DND-41 (cell line): ENCODE results near the gene SLC39A11.

Experiments used
- ATAC-seq: fragments of 200-7000 bp; cut with Tn5 transposase; 3 replicates; pipeline ENCODE4 v1.9.1; 2021; ENCODE audit warnings: low read depth; ENCODE audit not compliant: insufficient read depth
- DNase-seq: peaks from one replicate; pipeline ENCODE4 v3.0.0-alpha.2; 2020
- H2AFZ ChIP-seq: 2 replicates; pipeline ENCODE4 v1.6.0; 2012; ENCODE audit warnings: low read depth, low read length
- H3K27ac ChIP-seq: 2 replicates; pipeline ENCODE4 v1.5.1; 2012; ENCODE audit warnings: low read length, inconsistent platforms
- H3K27me3 ChIP-seq: fragments of 200-600 bp; sonication (generic); 2 replicates; pipeline ENCODE4 v1.6.0; 2012; ENCODE audit warnings: low read length, mild to moderate bottlenecking, inconsistent platforms; ENCODE audit not compliant: insufficient read depth, poor library complexity
- H3K36me3 ChIP-seq: 2 replicates; pipeline ENCODE4 v1.5.1; 2012; ENCODE audit warnings: low read length, inconsistent platforms; ENCODE audit not compliant: insufficient read depth
- H3K4me1 ChIP-seq: 2 replicates; pipeline ENCODE4 v1.5.1; 2012; ENCODE audit warnings: mild to moderate bottlenecking, low read length; ENCODE audit not compliant: insufficient read depth
- H3K4me2 ChIP-seq: 2 replicates; pipeline ENCODE4 v1.6.0; 2012; ENCODE audit warnings: mild to moderate bottlenecking, moderate library complexity, low read length, inconsistent platforms; ENCODE audit not compliant: insufficient read depth
- H3K4me3 ChIP-seq, 2 experiments: fragments of 200-600 bp in 1 of 2; shearing (Covaris generic) in 1 of 2; 2 replicates each; pipeline ENCODE4 v1.5.1; 2012 to 2016; ENCODE audit warnings: inconsistent platforms in 2 of 2, low read length in 2 of 2, mild to moderate bottlenecking in 2 of 2, low read depth in 1 of 2, moderate library complexity in 1 of 2
- H3K79me2 ChIP-seq: 2 replicates; pipeline ENCODE4 v1.6.0; 2012; ENCODE audit warnings: low read length, inconsistent platforms; ENCODE audit not compliant: insufficient read depth
- H3K9ac ChIP-seq: 2 replicates; pipeline ENCODE4 v1.6.0; 2012; ENCODE audit warnings: low read depth, mild to moderate bottlenecking, inconsistent platforms, low read length, moderate library complexity
- H3K9me3 ChIP-seq: 2 replicates; pipeline ENCODE4 v1.5.1; 2012; ENCODE audit warnings: low read length, moderate library complexity, mild to moderate bottlenecking, inconsistent platforms; ENCODE audit not compliant: insufficient read depth, severe bottlenecking
- H4K20me1 ChIP-seq: 2 replicates; pipeline ENCODE4 v1.6.0; 2012; ENCODE audit warnings: low read length; ENCODE audit not compliant: insufficient read depth
- EZH2 ChIP-seq: IDR thresholded peaks from 3 replicates; pipeline ENCODE4 v1.6.1; 2012; ENCODE audit warnings: borderline replicate concordance, low read depth, mild to moderate bottlenecking, moderate library complexity, low read length, inconsistent platforms; ENCODE audit not compliant: severe bottlenecking
- TF ChIP-seq, protein P1 (sequence below): IDR thresholded peaks from 2 replicates; pipeline ENCODE4 v1.5.1; 2012; ENCODE audit warnings: borderline replicate concordance, low read length, moderate library complexity, mild to moderate bottlenecking; ENCODE audit not compliant: poor library complexity, severe bottlenecking; ENCODE audit errors: extremely low read depth

Gene SLC39A11

DNA sequence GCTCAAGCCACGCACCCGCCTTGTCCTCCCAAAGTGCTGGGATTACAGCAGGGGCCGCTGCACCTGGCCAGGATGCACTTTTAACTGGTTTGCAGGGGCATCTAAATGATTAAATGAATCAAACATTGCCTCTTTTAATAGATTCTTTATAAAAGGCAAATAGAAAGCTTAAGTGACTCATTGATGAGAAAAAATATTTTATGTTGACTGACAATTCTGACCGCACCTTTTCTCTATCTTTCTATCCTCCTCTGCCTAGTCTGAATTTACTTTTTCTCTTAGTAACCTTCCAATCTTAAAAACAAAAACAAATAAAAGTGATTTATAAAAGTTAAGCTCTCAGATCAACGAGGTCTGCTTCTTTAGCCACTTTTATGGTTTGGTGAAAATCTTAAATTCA lies 35.3 kb downstream of the SLC39A11 start:
- Histone ChIP-seq H3K79me2 (no peaks in the 10 kb centered on the region), H3K9ac (no peak overlapping the region), H3K9me3 (no peaks in the 10 kb centered on the region), H3K36me3 (no peaks in the 10 kb centered on the region), H3K27me3 (no peaks in the 10 kb centered on the region), H3K27ac (no peak overlapping the region), H2AFZ (no peak overlapping the region), H4K20me1 (no peaks in the 10 kb centered on the region), H3K4me1 (no peaks in the 10 kb centered on the region), H3K4me2 (no peak overlapping the region), H3K4me3 (no peak overlapping the region)
- DNase-seq: no peak
- TF ChIP-seq, protein P1, sequence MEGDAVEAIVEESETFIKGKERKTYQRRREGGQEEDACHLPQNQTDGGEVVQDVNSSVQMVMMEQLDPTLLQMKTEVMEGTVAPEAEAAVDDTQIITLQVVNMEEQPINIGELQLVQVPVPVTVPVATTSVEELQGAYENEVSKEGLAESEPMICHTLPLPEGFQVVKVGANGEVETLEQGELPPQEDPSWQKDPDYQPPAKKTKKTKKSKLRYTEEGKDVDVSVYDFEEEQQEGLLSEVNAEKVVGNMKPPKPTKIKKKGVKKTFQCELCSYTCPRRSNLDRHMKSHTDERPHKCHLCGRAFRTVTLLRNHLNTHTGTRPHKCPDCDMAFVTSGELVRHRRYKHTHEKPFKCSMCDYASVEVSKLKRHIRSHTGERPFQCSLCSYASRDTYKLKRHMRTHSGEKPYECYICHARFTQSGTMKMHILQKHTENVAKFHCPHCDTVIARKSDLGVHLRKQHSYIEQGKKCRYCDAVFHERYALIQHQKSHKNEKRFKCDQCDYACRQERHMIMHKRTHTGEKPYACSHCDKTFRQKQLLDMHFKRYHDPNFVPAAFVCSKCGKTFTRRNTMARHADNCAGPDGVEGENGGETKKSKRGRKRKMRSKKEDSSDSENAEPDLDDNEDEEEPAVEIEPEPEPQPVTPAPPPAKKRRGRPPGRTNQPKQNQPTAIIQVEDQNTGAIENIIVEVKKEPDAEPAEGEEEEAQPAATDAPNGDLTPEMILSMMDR: no peak
- no peak for TF ChIP-seq EZH2
- ATAC-seq: no peak

DNA sequence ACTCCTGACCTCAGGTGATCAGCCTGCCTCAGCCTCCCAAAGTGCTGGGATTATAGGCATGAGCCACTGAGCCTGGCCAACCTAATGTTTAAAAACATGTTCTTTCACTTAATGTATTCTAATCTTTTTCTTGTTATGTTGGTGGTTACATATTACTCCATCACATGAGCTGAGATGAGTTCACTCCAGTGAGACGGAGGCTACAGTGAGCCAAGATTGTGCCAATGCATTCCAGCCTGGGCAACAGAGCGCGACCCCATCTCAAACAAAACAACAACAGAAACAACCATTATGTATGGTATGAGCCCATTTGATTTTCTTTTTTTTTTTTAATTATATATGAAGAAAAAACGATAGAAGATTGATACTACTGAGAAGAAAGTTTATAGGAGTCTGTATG lies 39.6 kb downstream of the SLC39A11 start:
- Histone ChIP-seq H3K27me3 (no peaks in the 10 kb centered on the region), H4K20me1 (no peaks in the 10 kb centered on the region), H3K4me1 (no peaks in the 10 kb centered on the region), H3K9ac (no peak overlapping the region), H3K36me3 (no peaks in the 10 kb centered on the region), H3K4me2 (no peak overlapping the region), H3K27ac (no peak overlapping the region), H3K79me2 (no peaks in the 10 kb centered on the region), H2AFZ (no peak overlapping the region), H3K9me3 (no peaks in the 10 kb centered on the region), H3K4me3 (no peak overlapping the region)
- DNase-seq: no peak
- ATAC-seq: no peak
- no peak for TF ChIP-seq EZH2
- TF ChIP-seq, protein P1: no peak

DNA sequence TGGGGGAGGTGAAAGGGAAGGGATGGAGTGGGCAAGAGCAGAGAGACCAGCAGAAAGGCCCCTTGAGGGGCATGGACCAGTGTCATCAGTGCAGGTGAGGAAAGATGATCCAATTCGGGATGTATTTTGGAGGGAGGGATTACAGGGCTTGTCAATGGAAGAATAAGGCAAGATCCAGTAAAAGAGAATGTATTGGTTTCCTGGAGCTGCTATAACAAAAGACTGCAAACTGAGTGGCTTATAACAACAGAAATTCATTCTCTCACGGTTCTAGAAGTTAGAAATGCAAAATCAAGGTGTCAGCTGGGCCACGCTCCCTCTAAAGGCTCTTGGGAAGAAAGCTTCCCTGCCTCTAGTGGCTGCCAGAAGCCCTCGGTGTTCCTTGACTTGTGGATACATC lies 41.7 kb downstream of the SLC39A11 start:
- Histone ChIP-seq H3K36me3 (no peaks in the 10 kb centered on the region), H3K9ac (no peak overlapping the region), H4K20me1 (no peaks in the 10 kb centered on the region), H3K27ac (no peak overlapping the region), H3K9me3 (no peaks in the 10 kb centered on the region), H3K79me2 (no peaks in the 10 kb centered on the region), H3K4me2 (no peak overlapping the region), H3K4me3 (no peak overlapping the region), H3K4me1 (no peaks in the 10 kb centered on the region), H3K27me3 (no peaks in the 10 kb centered on the region), H2AFZ (no peak overlapping the region)
- DNase-seq (no peak), ATAC-seq (no peak)
- no peak for TF ChIP-seq EZH2
- TF ChIP-seq, protein P1: no peak

DNA sequence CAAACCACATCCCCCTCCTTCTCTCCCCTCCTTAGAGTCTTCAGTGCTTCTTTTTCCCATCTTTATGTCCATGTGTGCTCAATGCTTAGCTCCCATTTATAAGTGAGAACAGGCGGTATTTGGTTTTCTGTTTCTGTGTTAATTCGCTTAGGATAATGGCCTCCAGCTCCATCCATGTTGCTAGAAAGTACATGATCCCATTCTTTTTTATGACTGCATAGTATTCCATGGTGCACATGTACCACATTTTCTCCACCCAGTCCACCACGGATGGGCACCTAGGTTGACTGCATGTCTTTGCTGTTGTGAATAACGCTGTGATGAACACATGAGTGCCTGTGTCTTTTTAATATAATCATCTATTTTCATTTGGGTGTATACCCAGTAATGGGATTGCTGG lies 44.3 kb downstream of the SLC39A11 start:
- Histone ChIP-seq H3K9me3 (no peaks in the 10 kb centered on the region), H4K20me1 (no peaks in the 10 kb centered on the region), H3K4me2 (no peak overlapping the region), H3K27ac (no peak overlapping the region), H3K79me2 (no peaks in the 10 kb centered on the region), H3K36me3 (no peaks in the 10 kb centered on the region), H2AFZ (no peak overlapping the region), H3K4me3 (no peak overlapping the region), H3K27me3 (no peaks in the 10 kb centered on the region), H3K9ac (no peak overlapping the region), H3K4me1 (no peaks in the 10 kb centered on the region)
- DNase-seq (no peak), ATAC-seq (no peak)
- TF ChIP-seq, protein P1: no peak
- no peak for TF ChIP-seq EZH2
